HTERT RPE-1 (cell line): ENCODE measurements around the gene BMERB1.

Source experiments
- in situ Hi-C: fragments of 300-500 bp; cut with MboI; formaldehyde crosslinking; loops from 4 replicates; pipeline ENCODE4 v1.14.3; 2020; ENCODE audit warnings: low sequenced_read_pairs

Gene BMERB1

DNA sequence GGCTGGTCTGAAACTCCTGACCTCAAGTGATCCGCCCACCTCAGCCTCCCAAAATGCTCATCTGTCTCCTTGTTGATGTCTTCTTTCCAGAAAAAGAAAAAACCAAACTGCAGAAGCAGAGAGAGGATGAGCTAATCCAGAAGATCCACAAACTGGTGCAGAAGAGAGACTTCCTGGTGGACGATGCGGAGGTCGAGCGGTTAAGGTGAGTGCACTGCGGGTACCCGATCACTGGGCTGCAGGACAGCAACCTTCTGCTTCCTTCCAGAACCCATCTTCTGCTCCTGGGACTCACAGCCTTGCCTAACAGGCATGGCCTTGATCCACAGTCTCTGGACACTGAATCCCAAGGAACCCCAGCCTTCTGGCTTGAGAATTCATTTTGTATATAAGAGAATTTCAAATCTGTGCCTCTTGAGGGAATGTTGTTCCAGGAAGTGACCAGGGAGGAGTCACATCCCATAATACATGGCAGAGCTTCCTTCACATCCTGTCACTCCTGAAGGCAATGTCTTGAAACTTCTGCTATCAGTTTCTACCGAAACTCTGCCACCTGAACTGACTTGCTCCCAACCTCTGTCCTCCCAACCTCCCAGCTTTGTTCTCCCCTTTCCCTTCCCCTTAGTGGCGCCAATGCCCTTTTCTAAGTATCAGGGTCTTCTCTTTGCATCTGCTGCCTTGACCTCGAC lies 146.9 kb downstream of the BMERB1 start:
- in situ Hi-C loops = no loop called here

DNA sequence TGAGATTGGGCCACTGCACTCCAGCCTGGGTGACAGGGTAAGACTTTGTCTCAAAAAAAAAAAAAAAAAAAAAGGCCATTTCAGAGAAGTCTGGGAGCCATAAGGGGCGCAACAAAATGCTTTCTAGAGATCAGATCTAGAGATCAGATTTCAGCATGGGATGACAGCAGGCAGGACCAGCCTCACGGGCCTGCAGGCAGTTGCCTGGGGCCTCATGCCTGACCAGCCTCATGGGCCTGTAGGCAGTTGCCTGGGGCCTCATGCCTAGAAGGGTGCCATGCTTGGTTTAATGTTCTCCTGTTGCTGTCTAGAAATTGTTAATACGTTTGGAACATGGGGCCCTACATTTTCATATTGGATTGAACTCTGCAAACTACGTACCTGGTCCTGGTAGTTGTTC lies 149.1 kb downstream of the BMERB1 start:
- in situ Hi-C loops = no loop called here

- in situ Hi-C loops = no loop called here
Observed at GRCh38 chr16:15585956-15586355, 151.6 kb downstream of the BMERB1 start.

DNA sequence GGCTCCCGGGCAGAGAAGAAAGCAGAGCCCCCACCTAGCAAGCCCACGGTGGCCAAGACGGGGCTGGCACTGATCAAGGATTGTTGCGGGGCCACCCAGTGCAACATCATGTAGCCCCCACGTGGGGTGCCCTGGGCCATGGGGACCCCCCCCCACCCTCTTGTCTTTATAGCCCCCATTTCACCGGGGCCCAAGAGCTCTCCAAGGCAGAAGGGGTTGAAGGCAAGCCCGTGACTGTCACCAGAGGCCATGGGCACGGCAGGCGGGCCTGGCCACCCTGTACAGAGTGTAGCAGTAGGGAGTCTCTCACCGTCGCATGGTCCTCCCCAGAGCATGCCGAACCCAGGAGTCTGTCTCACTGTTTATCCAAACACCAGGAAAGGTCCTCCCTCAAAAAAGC lies 152.3 kb downstream of the BMERB1 start:
- in situ Hi-C loops = no loop called here

DNA sequence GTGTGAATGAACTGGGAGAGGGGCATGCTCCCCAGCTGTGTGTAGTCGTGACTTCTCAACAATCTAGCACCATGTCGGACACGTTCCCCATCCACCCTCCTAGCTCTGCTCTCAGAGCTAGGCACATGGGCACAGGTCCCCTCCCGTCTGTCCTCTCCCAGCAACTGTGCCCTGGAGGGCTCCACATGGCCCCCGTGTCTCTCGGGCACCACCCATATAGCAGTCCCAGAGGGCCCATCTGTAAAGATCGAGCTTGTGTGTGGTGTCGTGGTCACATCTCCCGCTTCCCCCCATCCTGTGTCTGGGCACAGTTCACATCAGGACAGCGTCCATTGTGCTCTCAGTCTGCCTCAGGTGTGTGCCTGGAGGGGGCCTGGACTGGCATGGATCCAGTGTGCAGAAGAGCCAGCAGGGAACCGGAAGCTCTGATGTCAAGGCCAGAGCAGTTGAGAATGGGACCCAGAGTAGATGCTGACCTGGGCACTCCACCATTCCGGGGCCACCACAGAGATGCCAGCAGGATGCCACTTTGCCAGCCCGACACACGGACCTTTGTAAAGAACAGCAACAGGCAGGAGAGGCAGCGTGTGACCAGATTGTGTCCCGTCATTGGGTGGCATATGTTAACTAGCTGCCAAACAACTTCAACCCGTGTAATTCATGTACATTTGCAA lies 152.9 kb downstream of the BMERB1 start:
- in situ Hi-C loops = no loop called here

- in situ Hi-C loops = no loop called here
Observed at GRCh38 chr16:15592324-15592723, 157.9 kb downstream of the BMERB1 start.

- in situ Hi-C loops = no loop called here
Observed at GRCh38 chr16:15593235-15593634, 158.8 kb downstream of the BMERB1 start.

GRCh38 chr16:15594711-15595320 lies 160.4 kb downstream of the BMERB1 start:
- in situ Hi-C loops = no loop called here

DNA sequence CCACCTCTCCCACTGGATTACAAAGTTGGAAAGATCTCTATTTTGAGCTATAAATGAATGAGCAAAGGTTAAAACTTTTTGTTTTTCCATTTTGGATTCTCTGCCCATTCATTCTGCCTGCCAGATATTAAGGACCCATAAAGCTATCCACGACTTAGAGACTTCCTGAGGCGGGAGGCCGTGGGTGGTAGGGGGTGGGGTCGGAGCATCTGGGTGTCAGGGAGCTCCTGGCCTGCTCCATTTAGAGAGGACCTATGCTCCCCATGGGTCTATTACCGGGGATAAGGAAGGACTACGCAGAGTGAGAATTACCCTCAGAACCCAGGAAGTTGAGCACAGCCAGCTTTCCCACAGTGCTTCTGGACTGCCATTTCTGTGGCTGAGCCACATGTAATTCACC lies 162.7 kb downstream of the BMERB1 start:
- in situ Hi-C loops = no loop called here

GRCh38 chr16:15597822-15598647 lies 163.6 kb downstream of the BMERB1 start:
- in situ Hi-C loops = no loop called here

DNA sequence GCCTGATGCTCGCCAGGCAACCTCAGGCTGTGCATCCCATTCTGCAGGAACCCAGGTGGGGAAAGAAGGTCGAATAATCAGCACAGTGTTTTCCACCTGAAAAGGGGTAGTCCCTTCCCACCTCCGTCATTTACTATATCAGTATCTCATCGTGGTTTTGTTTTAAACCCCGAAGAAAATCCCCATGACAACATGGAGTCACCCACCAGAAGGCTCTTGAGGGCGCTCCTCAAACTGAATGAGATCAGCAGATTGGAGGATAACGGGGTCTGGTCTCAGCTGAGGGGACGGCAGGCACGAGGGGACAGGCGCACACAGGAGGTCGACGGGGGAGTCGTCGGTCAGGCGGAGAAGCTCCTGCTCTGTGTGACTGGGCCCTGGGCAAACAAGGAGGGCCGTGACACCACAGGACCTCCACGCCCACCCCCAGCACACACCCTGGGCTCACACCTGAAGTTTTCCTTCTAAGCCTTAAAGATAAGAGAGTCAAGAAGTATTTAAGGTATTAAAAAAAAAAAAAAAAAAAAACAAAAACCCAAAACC lies 164.3 kb downstream of the BMERB1 start:
- in situ Hi-C loops = no loop called here

GRCh38 chr16:15599303-15600070 lies 165.1 kb downstream of the BMERB1 start:
- in situ Hi-C loops = no loop called here

DNA sequence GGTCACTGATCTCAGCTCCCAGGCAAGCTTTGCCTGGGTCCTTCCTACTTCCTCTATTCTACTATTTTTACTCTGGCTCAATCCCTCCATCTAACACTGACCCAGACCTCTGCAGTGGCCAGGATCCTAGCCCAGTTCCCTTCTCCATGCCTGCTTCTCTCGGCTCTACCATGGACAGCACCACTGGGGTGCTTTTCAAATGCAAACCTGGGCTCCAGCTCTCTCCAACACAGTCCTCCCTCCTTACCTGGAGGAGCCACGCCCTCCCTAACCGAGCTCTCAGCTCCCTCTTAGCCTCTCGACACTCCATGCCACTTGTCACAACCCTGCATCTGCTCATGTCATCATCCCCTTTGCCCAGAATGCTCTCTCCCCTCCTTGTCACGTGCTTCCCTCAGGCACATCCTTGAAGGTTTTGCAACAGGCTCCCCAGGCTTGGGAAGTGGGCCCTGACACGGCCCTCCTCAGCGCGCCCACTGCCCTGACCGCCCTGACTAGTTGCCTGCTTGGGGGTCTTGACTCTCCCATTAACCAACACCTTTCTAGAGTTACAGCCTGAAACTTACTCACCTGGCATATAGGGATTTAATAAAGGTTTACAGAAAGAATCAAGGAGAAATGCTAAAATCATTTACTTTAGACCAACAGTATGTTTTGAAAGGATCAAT lies 167.0 kb downstream of the BMERB1 start:
- in situ Hi-C loops = no loop called here

DNA sequence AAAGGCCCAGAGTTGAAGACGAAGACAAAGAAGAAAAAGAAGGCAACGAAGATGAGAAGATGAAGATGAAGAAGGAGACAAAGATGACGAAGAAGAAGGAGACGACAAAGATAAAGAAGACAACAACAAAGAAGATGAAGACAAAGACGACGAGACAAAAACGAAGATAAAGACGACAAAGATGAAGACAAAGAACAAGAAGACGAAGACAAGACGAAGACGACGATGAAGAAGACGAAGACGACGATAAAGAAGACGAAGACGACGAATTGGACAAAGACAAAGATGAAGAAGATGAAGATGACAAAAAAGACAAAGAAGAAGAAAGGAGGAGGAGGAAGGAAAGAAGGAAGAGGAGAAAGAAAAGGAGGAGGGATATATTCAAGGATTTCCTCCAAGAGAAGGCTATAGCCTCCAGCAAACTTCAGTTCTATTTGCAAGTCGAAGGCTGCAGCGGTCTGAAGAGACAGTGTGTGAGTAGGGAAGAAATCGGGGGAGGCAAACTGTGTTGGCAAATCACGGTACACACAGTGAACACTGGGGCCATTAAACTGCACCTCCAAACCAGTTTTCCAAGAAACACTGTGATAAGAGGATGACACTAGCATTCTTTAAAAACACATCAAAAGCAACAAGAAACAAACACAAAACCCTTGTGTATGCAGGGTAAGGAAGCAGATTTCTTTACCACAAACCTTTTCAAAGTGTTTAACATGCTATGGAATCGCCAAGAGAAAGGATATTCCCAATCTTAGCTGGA lies 168.1 kb downstream of the BMERB1 start:
- in situ Hi-C loops = no loop called here

- in situ Hi-C loops = no loop called here
Observed at GRCh38 chr16:15604460-15605440, 170.4 kb downstream of the BMERB1 start.

DNA sequence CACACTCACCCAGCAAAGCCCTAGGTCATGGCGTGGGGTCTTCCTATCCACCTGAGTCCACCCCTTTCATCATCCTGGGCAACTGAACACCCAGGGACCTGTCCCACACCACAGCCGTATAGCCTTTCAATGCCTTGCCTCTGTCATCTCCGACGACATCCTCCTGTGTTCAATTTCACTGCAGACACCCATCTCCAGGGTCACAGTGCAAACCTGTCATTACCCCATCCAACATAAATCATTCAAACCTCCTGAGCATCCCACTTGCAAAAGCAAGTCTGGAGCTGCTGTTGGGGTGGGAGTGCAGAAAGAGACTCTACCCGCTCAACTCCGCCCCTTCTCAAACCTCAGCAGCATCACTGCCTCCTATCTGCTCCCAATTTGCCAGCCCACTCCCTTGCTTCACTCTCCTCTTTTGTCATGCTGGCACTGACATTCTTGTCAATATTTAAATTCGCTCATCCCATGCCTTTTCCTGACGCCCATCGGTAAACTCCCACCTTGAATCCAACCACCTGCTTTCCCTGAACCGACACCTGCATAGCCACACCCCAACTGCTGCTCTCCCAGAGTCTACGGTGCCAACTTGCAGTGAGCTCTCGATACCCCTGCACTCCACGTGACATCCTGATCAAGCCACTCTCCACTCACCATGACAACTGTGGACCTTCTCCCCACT lies 171.6 kb downstream of the BMERB1 start:
- in situ Hi-C loops = no loop called here

DNA sequence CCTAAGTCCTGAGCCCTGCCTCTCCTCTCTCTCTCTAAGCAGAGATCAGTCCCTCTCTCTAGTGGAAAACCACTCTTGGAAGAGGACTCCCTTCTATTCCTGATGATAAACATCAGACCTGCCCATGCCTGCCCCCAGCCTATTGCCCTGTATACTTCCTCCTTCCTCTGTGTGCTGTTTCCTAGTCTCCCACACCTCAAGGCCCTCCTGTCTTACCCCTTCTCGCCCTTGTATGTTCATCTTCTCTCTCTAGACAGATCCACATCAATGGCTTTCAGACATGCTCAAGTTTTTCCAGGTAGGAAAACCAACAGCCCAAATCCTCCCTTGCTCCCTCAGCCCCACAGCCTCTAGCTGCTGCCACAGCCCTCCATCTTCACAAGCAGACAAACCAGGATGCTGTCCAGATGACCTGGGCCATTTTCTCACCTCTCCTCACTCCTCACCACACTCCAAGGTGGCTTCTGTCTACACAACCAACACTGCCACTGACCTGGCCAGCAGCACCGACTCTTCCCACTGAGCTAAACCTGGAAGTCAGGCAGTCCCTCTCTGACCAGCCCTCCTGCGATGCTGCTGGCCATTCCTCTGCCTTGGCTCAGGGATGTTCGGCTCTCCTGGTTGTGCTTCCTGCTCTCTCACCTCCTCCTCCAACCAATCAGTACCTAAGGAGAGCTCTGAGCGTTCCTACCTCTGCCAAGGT lies 172.3 kb downstream of the BMERB1 start:
- in situ Hi-C loops = no loop called here
